Activated CD8-positive, alpha-beta memory T cell treated with anti-CD3 and anti-CD28 coated beads for 48 hours (primary cell): Measurements from ENCODE around the gene GH2.
"Not testable (repeated sequence)": the region's sequence is repeated elsewhere in the genome, so short reads cannot be mapped to it uniquely, and the experiment has no call there.

Experiments used
- DNase-seq, 3 experiments: peaks; one replicate each; pipeline ENCODE4 v3.0.0-alpha.2; 2020; ENCODE audit warnings: low read depth in 2 of 3, low spot score in 2 of 3

GH2 gene

GRCh38 chr17:63881935-63882601, at the start of gene GH2:
TSS of gene GH2 (minus strand) at chr17:63881944. CDS start at chr17:63881801, 143 bp downstream.
- peak in 2 of 3 experiments; percentile 8 to 38 for DNase-seq

DNA sequence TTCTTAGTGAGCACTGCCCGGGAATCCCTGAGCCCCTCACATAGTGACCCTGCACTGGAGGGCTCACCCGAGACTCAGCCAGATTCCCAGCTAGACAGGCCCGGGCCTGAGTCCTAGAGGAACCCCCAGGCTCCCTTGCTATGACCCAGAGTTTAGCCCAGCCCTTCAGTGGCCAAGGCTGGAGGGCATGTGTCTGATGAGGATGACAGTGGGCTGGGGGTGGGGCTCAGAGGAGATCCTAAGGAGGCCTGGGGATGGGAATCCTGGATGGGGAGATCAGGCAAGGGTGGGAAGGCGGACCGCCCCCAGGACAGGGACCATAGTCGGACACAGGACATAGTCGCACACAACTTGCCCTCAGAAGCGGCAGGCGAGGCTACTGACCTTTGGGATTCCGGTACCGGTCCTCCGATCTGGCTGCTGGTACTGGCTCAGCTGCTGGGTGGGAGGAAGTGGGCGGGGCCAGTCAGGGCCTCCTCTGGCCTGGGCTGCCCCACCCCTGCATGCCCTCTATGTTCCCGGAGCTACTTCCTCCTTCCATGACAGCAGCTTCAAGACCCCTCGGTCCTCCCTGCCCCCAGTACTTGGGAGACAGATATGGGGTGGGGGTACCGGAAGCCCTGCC, 49.3 kb upstream of the GH2 start:
- no peak for DNase-seq

DNA sequence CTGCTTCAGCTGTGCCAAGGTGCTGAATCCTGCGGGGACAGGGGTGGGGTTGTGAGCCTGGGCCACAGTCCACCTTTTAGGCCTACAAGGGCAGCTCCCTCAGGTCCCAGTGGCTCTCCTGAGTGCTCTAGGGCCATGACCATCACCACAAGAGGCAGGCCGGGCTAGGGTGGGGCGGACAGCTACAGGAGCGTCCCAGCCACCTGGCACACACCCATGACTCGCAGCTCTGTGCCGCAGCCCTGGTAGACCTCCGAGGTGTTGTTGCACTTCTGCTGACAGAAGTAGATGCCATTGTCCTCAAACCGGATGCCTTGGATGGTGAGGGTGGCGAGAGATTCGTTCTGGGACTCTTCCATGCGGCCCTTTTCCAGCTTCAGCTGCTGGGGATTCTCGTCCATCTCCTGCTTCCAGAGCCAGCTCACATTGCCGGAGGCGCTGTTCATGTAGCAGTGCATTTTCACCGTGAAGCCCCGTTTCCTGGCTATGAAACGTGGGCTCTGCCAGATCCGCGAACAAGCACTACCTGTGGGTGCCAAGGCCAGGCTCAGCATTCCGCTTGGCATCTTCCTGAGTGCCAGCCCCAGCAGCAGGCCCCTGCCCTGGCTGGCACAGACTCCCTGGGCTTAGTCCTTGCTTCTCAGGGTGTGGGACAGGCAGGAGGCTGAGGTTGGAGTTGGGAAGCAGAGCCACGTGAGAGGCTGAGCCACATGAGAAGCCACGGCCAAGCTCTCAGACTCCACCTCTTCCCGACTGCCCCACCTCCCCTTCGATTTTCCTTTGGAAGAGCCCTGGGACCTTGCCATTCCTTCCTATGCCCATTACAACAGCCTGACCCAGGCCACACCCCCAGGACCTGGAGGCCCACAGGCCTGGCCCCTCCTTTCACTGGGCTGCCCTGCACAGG, 48.4 kb upstream of the GH2 start:
- DNase-seq = no peak

DNA sequence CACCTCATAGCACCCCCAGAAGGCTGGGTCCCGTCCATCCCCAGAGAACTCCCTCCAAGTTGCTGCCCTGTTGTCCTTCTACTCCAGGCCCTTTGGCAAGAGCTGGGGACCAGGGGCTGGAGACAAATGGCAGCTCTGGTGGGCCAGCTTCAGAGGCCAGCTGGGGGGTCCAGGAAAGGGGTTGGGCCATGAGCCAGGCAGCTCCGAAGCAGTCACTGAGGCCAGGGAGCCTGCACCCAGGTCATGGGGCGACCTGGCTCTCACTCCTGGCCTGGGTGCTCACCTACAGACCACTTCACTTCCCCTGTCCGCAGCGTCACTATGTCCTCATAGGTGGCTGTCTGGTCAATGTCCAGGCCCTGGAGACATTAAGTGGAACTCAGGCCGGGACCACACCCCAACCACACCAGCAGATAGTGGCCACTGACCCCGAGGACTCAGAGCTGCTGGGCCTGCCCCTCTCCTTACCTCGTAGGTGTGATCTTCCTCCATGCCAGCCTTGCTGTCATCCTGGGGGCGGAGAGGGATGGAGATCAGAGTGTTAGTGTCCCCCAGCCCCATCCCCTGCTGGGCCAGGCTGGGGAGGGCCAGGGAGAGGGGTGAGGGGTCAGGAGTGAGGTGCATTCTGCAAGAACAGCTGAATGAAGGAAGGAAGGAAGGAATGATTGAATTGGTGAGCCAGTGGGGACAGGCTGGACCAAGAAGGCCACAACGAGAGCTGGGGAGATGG, 47.4 kb upstream of the GH2 start:
- DNase-seq = no peak

- no peak for DNase-seq
Observed at GRCh38 chr17:63928172-63928666, 46.5 kb upstream of the GH2 start.

DNA sequence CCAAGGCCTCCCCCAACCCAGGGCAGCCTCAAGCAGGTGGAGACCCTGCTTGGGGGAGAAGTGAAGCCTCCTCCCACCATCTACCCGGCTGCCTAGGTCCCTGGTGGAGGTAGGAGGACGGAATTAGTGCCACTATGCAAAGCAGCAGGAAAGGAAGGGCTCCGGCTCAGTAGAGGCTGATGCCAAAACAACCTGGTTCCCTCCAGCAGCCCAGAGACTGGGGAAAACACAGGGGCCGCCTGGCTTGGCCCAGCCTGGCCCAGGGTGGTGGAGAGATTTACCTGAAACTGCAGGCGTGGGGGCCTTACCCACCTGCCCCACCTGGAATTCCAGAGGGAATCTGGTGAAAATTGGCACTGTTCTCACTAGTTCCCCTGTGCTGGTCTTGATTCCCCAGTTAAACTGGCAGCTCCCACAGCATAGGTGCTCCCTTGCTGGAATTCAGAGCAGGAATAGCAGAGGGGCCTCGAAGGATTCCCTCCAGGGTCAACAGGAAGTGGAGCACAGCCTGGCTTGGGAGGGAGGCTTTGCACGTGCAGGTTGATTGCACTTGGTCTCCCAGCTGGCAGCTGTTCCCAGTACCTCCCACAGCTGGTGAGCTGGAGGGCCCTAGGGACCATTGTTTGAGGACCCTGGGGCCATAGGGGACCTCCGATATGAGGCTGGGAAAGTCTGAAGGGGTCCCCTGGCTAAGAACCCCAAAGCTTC, 45.9 kb upstream of the GH2 start:
- no peak for DNase-seq

- no peak for DNase-seq
Observed at GRCh38 chr17:63926164-63926563, 44.4 kb upstream of the GH2 start.

GRCh38 chr17:63925615-63926014, 43.9 kb upstream of the GH2 start:
- no peak for DNase-seq

GRCh38 chr17:63922402-63922801, 40.7 kb upstream of the GH2 start:
- DNase-seq = not testable (repeated sequence)

GRCh38 chr17:63920779-63921178, 39.0 kb upstream of the GH2 start:
- DNase-seq = not testable (repeated sequence)

GRCh38 chr17:63920050-63920449, 38.3 kb upstream of the GH2 start:
- not testable (repeated sequence) for DNase-seq

- peak; percentile 24 to 49 (median 45) for DNase-seq
Observed at GRCh38 chr17:63919311-63919723, 37.6 kb upstream of the GH2 start.

DNA sequence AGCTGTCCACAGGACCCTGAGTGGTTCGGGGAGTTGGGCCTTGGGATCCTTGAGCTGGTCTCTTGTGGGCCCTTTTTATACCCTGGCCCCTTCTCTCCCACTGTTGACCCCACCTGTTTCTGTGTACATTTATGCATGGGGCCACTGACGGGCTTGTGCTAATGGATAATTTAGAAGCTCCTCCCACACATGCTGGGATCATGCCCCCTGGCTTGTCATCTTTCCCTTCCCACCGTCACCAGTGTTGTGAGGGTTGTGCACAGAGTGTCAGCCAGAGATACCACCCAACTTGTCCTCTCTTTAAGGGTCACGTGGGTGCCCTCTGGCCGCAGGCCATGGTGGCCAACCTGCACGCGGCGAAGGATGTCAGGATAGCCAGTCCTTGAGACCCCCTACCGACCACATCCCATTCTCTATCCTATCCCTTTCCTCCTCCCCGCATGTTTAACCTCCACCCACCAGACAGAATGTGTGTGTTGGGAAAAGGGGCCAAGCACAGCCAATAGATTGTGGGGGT, 37.1 kb upstream of the GH2 start, which contains the start of gene GH1:
Gene GH1 (minus strand): TSS at position 51 of the 517 bp plus-strand sequence. CDS start 63 bp downstream, outside the sequence.
- not testable (repeated sequence) for DNase-seq

DNA sequence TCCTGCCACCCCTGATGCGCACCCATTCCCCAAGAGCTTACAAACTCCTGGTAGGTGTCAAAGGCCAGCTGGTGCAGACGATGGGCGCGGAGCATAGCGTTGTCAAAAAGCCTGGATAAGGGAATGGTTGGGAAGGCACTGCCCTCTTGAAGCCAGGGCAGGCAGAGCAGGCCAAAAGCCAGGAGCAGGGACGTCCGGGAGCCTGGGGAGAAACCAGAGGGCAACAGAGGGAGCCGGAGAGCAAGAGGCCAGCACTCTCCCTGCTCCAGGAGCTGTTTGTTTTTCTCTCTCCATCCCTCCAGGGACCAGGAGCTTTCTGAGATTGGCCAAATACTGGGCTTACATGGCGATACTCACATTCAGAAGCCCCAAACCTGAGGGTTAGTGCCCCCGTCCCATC, 36.6 kb upstream of the GH2 start:
- no peak for DNase-seq

DNA sequence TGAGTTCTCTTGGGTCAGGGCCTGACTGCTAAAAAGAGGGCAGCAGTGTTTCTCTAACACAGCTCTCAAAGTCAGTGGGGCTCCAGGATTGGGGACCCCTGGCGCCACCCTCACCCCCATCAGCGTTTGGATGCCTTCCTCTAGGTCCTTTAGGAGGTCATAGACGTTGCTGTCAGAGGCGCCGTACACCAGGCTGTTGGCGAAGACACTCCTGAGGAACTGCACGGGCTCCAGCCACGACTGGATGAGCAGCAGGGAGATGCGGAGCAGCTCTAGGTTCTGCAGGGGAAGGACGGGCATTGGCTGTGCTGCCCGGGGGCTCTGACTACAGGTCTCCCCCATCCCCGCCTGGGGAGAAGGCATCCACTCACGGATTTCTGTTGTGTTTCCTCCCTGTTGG, 35.9 kb upstream of the GH2 start:
- DNase-seq = no peak

DNA sequence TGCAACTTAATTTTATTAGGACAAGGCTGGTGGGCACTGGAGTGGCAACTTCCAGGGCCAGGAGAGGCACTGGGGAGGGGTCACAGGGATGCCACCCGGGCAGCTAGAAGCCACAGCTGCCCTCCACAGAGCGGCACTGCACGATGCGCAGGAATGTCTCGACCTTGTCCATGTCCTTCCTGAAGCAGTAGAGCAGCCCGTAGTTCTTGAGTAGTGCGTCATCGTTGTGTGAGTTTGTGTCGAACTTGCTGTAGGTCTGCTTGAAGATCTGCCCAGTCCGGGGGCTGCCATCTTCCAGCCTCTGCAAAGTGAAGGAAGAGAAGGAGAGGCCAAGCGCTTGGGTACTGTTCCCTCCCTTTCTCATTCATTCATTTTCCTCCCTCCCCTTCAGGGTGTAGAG, 35.5 kb upstream of the GH2 start:
- DNase-seq = not testable (repeated sequence)

DNA sequence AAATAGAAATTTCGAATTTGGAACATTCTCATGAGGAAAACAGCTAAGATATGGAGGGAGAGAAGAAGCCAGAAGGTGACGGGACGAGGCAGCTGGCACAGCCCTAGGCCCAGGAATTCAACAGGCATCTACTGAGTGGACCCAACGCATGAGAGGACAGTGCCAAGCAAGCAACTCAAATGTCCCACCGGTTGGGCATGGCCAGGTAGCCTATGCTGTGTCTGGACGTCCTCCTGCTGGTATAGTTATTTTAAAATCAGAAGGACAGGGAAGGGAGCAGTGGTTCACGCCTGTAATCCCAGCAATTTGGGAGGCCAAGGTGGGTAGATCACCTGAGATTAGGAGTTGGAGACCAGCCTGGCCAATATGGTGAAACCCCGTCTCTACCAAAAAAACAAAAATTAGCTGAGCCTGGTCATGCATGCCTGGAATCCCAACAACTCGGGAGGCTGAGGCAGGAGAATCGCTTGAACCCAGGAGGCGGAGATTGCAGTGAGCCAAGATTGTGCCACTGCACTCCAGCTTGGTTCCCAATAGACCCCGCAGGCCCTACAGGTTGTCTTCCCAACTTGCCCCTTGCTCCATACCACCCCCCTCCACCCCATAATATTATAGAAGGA, 34.9 kb upstream of the GH2 start:
- DNase-seq = no peak

DNA sequence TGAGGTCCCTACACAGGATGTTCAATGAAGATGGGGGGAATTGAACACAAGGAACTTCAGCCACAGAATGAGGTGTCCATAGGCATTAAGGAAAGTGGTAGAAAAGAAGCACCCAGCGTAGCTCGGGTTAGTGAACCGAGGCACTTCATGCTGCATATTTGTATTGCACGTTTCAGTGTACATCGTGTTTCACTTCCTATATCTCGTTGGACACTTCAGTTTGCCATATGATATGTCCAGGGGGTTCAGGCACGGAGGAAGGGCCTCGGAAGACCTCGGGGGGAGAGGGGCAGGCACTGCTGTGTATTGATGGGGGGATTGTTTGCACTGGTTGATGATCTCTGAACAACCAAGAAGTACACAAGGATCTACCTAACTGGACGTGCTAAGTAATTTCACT, 34.0 kb upstream of the GH2 start:
- DNase-seq = not testable (repeated sequence)

- no peak for DNase-seq
Observed at GRCh38 chr17:63914471-63914870, 32.7 kb upstream of the GH2 start.
